HepG2 (cell line): ENCODE data around the gene LRFN2. TPM values are rescaled to one million over a fixed set of nuclear protein-coding genes. Genes with fewer than 3 reads are reported as not detected.

Experiments used
- ATAC-seq: fragments of 200-7000 bp; cut with Tn5 transposase; 3 replicates; pipeline ENCODE4 v1.9.1; 2020; ENCODE audit warnings: mild to moderate bottlenecking, moderate library complexity
- BruUV-seq: library from RNA; stranded (reverse); fragments of 400-500 nt; replicated peaks from 2 replicates; lab custom pipeline; 2021; lab: Mats Ljungman, UMichigan
- CTCF ChIA-PET: fragments of 300-600 bp; formaldehyde crosslinking; extraction: SDS; loops from one replicate; lab custom pipeline; 2021; ENCODE audit warnings: low total read pairs, inconsistent platforms, low intra/inter-chr PET ratio; lab: Yijun Ruan, JAX
- POLR2A ChIA-PET: fragments of 350-600 bp; sonication (Branson Sonifier 250); formaldehyde crosslinking; loops from one replicate; lab custom pipeline; 2020; ENCODE audit warnings: antibody characterized with exemption, inconsistent platforms; lab: Yijun Ruan, JAX
- DNase-seq: peaks from one replicate; pipeline ENCODE4 v3.0.0-alpha.2; 2015; ENCODE audit warnings: low spot score
- FAIRE-seq: peaks from 3 replicates; lab custom pipeline; 2011; peaks lifted over from hg19 to GRCh38; lab: Jason Lieb, UNC
- H2AFZ ChIP-seq: one replicate; pipeline ENCODE4 v1.6.1; 2011; ENCODE audit warnings: low read length, inconsistent platforms
- H3K27ac ChIP-seq: fragments of 300-600 bp; 3 replicates; pipeline ENCODE4 v1.8.0; 2011; ENCODE audit warnings: mixed run types, mild to moderate bottlenecking, mixed read lengths, low read length, inconsistent platforms; ENCODE audit not compliant: insufficient read depth; ENCODE audit errors: extremely low read length
- H3K27me3 ChIP-seq, 2 experiments: fragments of 200-600 bp in 1 of 2; 2 replicates in 1 of 2; 3 replicates in 1 of 2; pipeline versions ENCODE4 v1.6.0 to v1.8.0; 2011; ENCODE audit warnings: low read length in 2 of 2, mild to moderate bottlenecking in 2 of 2, moderate library complexity in 2 of 2, inconsistent platforms in 1 of 2; ENCODE audit not compliant: insufficient read depth in 2 of 2, control insufficient read depth in 1 of 2
- H3K36me3 ChIP-seq, 2 experiments: fragments of 200-600 bp in 1 of 2; replicated peaks in 1 of 2; 2 replicates in 1 of 2; 3 replicates in 1 of 2; pipeline versions ENCODE4 v1.5.1 to v1.8.0; 2011; ENCODE audit warnings: low read length in 2 of 2, inconsistent platforms in 1 of 2; ENCODE audit not compliant: insufficient read depth in 2 of 2, control insufficient read depth in 1 of 2
- H3K4me1 ChIP-seq: 2 replicates; pipeline ENCODE4 v1.5.1; 2012; ENCODE audit warnings: low read length, inconsistent platforms; ENCODE audit not compliant: insufficient read depth
- H3K4me2 ChIP-seq: 2 replicates; pipeline ENCODE4 v1.6.0; 2011; ENCODE audit warnings: low read depth, low read length, inconsistent platforms
- H3K4me3 ChIP-seq, 3 experiments: fragments of 200-600 bp in 1 of 3; sonication (generic), shearing (Covaris generic) in 1 of 3; replicated peaks in 1 of 3; 2 replicates each; pipeline ENCODE4 v1.5.1; 2011 to 2016; ENCODE audit warnings: low read length in 3 of 3, inconsistent platforms in 2 of 3, low read depth in 2 of 3, mild to moderate bottlenecking in 2 of 3, control low read depth in 1 of 3, mixed read lengths in 1 of 3; ENCODE audit not compliant: insufficient read depth in 1 of 3
- H3K79me2 ChIP-seq: one replicate; pipeline ENCODE4 v1.6.1; 2011; ENCODE audit warnings: low read length, inconsistent platforms; ENCODE audit not compliant: insufficient read depth
- H3K9ac ChIP-seq: 2 replicates; pipeline ENCODE4 v1.6.0; 2011; ENCODE audit warnings: mild to moderate bottlenecking, low read depth, low read length, inconsistent platforms; ENCODE audit not compliant: insufficient read depth
- H3K9me3 ChIP-seq: 2 replicates; pipeline ENCODE4 v1.5.1; 2012; ENCODE audit warnings: mild to moderate bottlenecking, low read length
- H4K20me1 ChIP-seq: 2 replicates; pipeline ENCODE4 v1.6.0; 2011; ENCODE audit warnings: inconsistent platforms, mild to moderate bottlenecking, low read length, moderate library complexity; ENCODE audit not compliant: insufficient read depth
- AHR ChIP-seq: IDR thresholded peaks from 2 replicates; pipeline ENCODE4 v1.6.1; 2018; ENCODE audit warnings: missing genetic modification reagents, missing compliant biosample characterization
- E2F5 ChIP-seq: sonication (generic); formaldehyde crosslinking; conservative IDR thresholded peaks from 2 replicates; pipeline ENCODE4 v1.4.0; 2020; ENCODE audit warnings: missing genetic modification reagents
- FOSL1 ChIP-seq: sonication (generic); formaldehyde crosslinking; IDR thresholded peaks from 2 replicates; pipeline ENCODE4 v1.9.0; 2021; ENCODE audit warnings: missing genetic modification reagents, borderline replicate concordance
- FOXA1 ChIP-seq, 2 experiments: fragments of 450-650 bp in 1 of 2; sonication (generic) in 1 of 2; formaldehyde crosslinking in 1 of 2; IDR thresholded peaks; 2 replicates each; pipeline versions ENCODE4 v1.4.0 to v1.6.1; 2016 to 2020; ENCODE audit warnings: missing genetic modification reagents in 1 of 2
- GATA4 ChIP-seq: sonication (generic); IDR thresholded peaks from 2 replicates; pipeline ENCODE4 v1.6.1; 2016; ENCODE audit warnings: antibody characterized with exemption, low read depth, borderline replicate concordance
- GPN1 ChIP-seq: sonication (generic); formaldehyde crosslinking; IDR thresholded peaks from 2 replicates; pipeline ENCODE4 v1.5.1; 2020; ENCODE audit warnings: missing genetic modification reagents, borderline replicate concordance
- KAT8 ChIP-seq: IDR thresholded peaks from 2 replicates; pipeline ENCODE4 v1.6.1; 2016; ENCODE audit warnings: missing genetic modification reagents, missing compliant biosample characterization
- MIXL1 ChIP-seq: IDR thresholded peaks from 2 replicates; pipeline ENCODE4 v1.6.1; 2016
- NFKB2 ChIP-seq: sonication (generic); formaldehyde crosslinking; IDR thresholded peaks from 2 replicates; pipeline ENCODE4 v1.4.0; 2020; ENCODE audit warnings: missing genetic modification reagents, borderline replicate concordance
- NPAS2 ChIP-seq: sonication (generic); formaldehyde crosslinking; IDR thresholded peaks from 2 replicates; pipeline ENCODE4 v1.8.0; 2022; ENCODE audit warnings: mild to moderate bottlenecking, missing genetic modification reagents, borderline replicate concordance
- RCOR2 ChIP-seq: IDR thresholded peaks from 2 replicates; pipeline ENCODE4 v1.6.1; 2016; ENCODE audit warnings: missing biosample characterization, missing genetic modification reagents
- SNAPC2 ChIP-seq: sonication (generic); formaldehyde crosslinking; IDR thresholded peaks from 2 replicates; pipeline ENCODE4 v1.8.1; 2022; ENCODE audit warnings: mild to moderate bottlenecking, missing genetic modification reagents
- ZNF225 ChIP-seq: sonication (generic); formaldehyde crosslinking; IDR thresholded peaks from 2 replicates; pipeline ENCODE4 v1.4.0; 2020; ENCODE audit warnings: mild to moderate bottlenecking, missing genetic modification reagents
- ZNF275 ChIP-seq: sonication (generic); formaldehyde crosslinking; IDR thresholded peaks from 2 replicates; pipeline ENCODE4 v1.8.0; 2022; ENCODE audit warnings: missing genetic modification reagents, mild to moderate bottlenecking, inconsistent platforms, borderline replicate concordance
- ZNF703 ChIP-seq: sonication (generic); formaldehyde crosslinking; IDR thresholded peaks from 2 replicates; pipeline ENCODE4 v1.5.1; 2020; ENCODE audit warnings: missing genetic modification reagents, mild to moderate bottlenecking, moderate library complexity, borderline replicate concordance
- ZNF773 ChIP-seq: sonication (generic); formaldehyde crosslinking; IDR thresholded peaks from 2 replicates; pipeline ENCODE4 v1.4.0; 2020; ENCODE audit warnings: missing genetic modification reagents, borderline replicate concordance
- WGBS: methylation state at CpG from one replicate; pipeline ENCODE4 v1.1.6; 2017; ENCODE audit warnings: low lambda C conversion rate; 5-methylcytosine and 5-hydroxymethylcytosine counted together
- in situ Hi-C: cut with HindIII; loops from 2 replicates; pipeline ENCODE4 v1.10.0; 2017; ENCODE audit warnings: low pct_unique_long_range_greater_than_20kb; ENCODE audit not compliant: extremely low pct_ligation_motif_present
- intact Hi-C: fragments of 100-400 bp; cut with micrococcal nuclease; formaldehyde crosslinking; loops from one replicate; pipeline ENCODE4 v1.10.0; 2022; ENCODE audit not compliant: unreplicated experiment
- polyA plus RNA-seq, 8 experiments: library from polyadenylated mRNA; depleted of rRNA in 3 of 8; stranded (reverse) in 7 of 8; unstranded in 1 of 8; fragments of >200 nt; fragmentation: Illumina TruSeq in 4 of 8; extraction: Trizol in 4 of 8; gene quantifications; 2 replicates each; pipeline versions ENCODE4 v1.2.1 to v1.2.3, GENCODE V29; 2011 to 2016; ENCODE audit warnings: low read depth in 4 of 8, missing spikeins in 1 of 8, mixed read lengths in 1 of 8; ENCODE audit not compliant: insufficient read depth in 1 of 8
- total RNA-seq, 5 experiments: library from RNA; depleted of rRNA; stranded (reverse); fragments of >200 nt; fragmentation: Illumina TruSeq; extraction: Trizol; gene quantifications; 2 replicates each; pipeline ENCODE4 v1.2.3, GENCODE V29; 2016; ENCODE audit warnings: low read depth in 1 of 5
- TF ChIP-seq, protein P1 (sequence below): sonication (generic); formaldehyde crosslinking; IDR thresholded peaks from 2 replicates; pipeline ENCODE4 v1.5.0; 2020; ENCODE audit warnings: mild to moderate bottlenecking, missing genetic modification reagents, borderline replicate concordance

The LRFN2 gene
- total and polyA plus RNA-seq, 2 of the 13 experiments (the other 11 are each of a cell fraction or from before 2014, with no cell fraction given) = not detected

- Histone ChIP-seq H3K79me2 (no peaks in the 10 kb centered on the region), H3K4me1 (no peaks in the 10 kb centered on the region), H3K4me3 (no peak overlapping the region), H3K36me3 (no peaks in the 10 kb centered on the region), H2AFZ (no peak overlapping the region), H3K27ac (no peak overlapping the region), H3K9me3 (no peaks in the 10 kb centered on the region), H3K4me2 (no peak overlapping the region), H3K9ac (no peak overlapping the region), H3K27me3 (peaks cover 0 to 4% of the 10 kb centered on the region in 2 experiments; a peak in 2 of 5 replicates), H4K20me1 (no peaks in the 10 kb centered on the region)
- 78% methylated on average over 1 of the region's 1 CpG for WGBS
- intact Hi-C loops (no loop called here), in situ Hi-C loops (no loop called here)
- ChIA-PET CTCF (no interaction called here), POLR2A (no interaction called here)
- no peak for TF ChIP-seq ZNF275 (CRISPR knock-in tag)
- no peak for TF ChIP-seq E2F5
- no peak for TF ChIP-seq ZNF773 (CRISPR knock-in tag)
- TF ChIP-seq AHR (CRISPR knock-in tag) = no peak
- TF ChIP-seq NFKB2 (CRISPR knock-in tag) = no peak
- DNase-seq (no peak), ATAC-seq (no peak), FAIRE-seq (no peak)
- BruUV-seq = no TSS peak
Measured at GRCh38 chr6:40394381-40394780, 192.8 kb downstream of the LRFN2 start.

DNA sequence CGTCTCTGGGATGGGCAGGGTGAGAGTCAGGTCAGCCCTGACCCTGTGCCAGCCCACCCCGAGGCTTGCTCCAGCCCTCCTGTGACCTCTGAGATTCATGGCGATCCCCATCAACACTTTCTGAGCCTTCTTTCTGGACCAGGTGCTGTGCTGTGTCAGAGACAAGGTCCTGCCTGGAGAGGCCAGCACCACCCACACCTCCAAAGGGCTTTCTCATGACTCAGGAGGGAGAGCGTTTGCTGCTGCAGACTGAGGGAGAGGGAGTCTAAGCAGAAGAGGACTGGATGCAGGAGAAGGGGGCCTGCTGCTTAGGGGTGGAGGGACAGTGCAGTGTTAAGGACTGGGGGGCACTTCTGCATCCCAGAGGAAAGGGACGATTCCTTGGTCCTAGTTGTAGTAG lies 193.5 kb downstream of the LRFN2 start:
- WGBS = 0% methylated on average over 5 of the region's 5 CpGs
- in situ Hi-C loops = no loop called here
- TF ChIP-seq FOXA1 (IDR thresholded peaks at IDR 0.05) (no peak), FOXA1 (CRISPR knock-in tag; IDR thresholded peaks at IDR 0.05) (no peak), RCOR2 (no peak), GPN1 (CRISPR knock-in tag) (no peak), FOSL1 (CRISPR knock-in tag) (no peak), NPAS2 (CRISPR knock-in tag) (no peak), MIXL1 (CRISPR knock-in tag) (no peak), GATA4 (no peak), KAT8 (CRISPR knock-in tag) (no peak), SNAPC2 (CRISPR knock-in tag) (no peak), ZNF703 (CRISPR knock-in tag) (no peak), ZNF225 (CRISPR knock-in tag) (no peak)
- TF ChIP-seq, protein P1, sequence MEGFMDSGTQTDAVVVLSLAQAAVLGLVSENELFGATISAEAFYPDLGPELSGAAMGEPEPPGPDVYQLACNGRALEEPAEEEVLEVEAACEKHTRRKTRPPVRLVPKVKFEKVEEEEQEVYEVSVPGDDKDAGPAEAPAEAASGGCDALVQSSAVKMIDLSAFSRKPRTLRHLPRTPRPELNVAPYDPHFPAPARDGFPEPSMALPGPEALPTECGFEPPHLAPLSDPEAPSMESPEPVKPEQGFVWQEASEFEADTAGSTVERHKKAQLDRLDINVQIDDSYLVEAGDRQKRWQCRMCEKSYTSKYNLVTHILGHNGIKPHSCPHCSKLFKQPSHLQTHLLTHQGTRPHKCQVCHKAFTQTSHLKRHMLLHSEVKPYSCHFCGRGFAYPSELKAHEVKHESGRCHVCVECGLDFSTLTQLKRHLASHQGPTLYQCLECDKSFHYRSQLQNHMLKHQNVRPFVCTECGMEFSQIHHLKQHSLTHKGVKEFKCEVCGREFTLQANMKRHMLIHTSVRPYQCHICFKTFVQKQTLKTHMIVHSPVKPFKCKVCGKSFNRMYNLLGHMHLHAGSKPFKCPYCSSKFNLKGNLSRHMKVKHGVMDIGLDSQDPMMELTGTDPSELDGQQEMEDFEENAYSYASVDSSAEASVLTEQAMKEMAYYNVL (CRISPR knock-in tag) = no peak

More for the DNA sequence above, 193.5 kb downstream of the LRFN2 start:
- ATAC-seq (peak; percentile 44; the same call in 2 of the 3 replicates), FAIRE-seq (no peak), DNase-seq (no peak)
- Histone ChIP-seq H3K4me2 (no peak overlapping the region), H3K27me3 (peaks cover 0 to 4% of the 10 kb centered on the region in 2 experiments; a peak in 2 of 5 replicates), H3K9ac (no peak overlapping the region), H2AFZ (no peak overlapping the region), H3K4me3 (no peak overlapping the region), H3K27ac (no peak overlapping the region), H3K36me3 (no peaks in the 10 kb centered on the region), H3K9me3 (no peaks in the 10 kb centered on the region), H3K79me2 (no peaks in the 10 kb centered on the region), H3K4me1 (no peaks in the 10 kb centered on the region), H4K20me1 (no peaks in the 10 kb centered on the region)
- ChIA-PET POLR2A (no interaction called here), CTCF (no interaction called here)
- intact Hi-C loops = no loop called here
- BruUV-seq = no TSS peak
